Measurements from ENCODE around the gene GIMD1.
"Not testable (repeated sequence)": the region's sequence is repeated elsewhere in the genome, so short reads cannot be mapped to it uniquely, and the experiment has no call there.

GIMD1 gene

DNA sequence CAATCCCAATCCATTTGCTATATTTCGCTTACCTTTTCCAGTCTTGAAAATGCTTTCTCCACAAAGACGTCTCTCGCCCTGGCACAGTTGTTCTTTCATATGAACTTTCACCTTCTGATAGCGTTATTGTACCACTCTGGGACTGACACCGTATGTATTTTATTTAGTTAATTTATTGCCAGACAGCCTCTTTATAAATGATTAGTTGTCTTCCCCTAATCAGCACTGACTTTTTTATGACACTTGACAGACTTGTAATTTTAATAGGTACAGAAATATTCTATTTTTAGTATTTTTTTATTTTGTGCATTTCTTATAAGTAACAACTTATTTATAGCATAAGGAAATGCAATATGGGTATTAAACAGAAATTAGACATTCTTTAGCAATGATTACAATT is at the start of gene GIMD1:
Gene GIMD1 (minus strand): TSS at position 101 of the 400 bp plus-strand sequence. CDS start 1,343 bp downstream, outside the sequence.
- no peak for DNase-seq (ENCODE audit: low spot score)

DNA sequence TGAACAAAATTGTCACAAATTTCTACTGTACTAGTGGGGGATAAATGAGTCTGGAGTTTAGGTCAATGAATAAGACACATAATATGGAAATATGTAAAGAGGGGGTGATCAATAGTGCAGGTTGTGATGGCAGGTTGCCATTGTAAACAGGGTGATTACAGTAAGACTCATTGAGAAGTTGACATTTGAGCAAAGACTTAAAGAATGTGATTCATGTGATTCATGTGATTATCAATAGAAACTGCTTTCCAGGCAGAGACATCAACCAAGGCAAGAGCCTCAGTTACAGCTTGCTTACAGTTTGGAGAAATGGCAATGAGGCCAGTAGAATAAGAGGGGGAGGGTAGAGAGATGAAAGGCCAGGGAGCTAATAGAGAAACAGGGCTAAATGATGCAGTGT is 45.8 kb upstream of the GIMD1 start:
- no peak for DNase-seq (ENCODE audit: low spot score)

DNA sequence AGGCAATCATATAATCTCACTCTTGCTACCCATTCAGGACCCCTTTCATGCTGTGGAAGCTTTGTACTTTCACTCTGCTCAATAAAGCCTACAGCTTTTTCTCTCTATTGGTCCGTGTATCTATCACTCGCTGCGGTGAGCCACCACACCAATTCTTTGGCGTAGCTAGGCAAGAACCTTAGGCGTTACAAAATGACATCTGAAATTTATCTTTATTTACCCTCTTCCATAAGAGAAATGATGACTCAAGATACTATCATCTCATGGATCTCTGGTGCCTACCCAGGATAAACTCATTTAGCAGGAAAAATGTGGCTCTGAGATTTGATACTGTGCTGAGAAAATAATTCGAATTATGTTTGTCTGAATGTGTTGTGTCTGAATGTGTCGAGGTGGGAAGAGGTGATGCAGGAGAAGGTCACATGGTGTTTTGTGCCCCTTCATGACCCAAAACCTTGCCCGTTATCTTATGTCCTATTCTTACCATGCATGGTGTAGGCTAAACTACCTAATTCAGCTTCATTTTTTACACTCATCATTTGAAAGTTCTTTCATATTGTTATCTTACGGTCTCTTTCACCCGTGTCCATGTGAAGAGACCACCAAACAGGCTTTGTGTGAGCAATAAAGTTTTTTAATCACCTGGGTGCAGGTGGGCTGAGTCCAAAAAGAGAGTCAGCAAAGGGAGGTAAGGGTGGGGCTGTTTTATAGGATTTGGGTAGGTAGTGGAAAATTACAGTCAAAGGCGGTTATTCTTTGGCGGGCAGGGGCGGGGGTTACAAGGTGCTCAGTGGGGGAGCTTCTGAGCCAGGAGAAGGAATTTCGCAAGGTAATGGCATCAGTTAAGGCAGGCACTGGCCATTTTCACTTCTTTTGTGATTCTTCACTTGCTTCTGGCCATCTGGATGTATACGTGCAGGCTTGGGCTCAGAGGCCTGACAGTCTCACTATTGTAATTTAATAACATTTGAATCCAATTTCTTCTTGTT is 41.6 kb upstream of the GIMD1 start:
- DNase-seq (ENCODE audit: low spot score) = no peak

DNA sequence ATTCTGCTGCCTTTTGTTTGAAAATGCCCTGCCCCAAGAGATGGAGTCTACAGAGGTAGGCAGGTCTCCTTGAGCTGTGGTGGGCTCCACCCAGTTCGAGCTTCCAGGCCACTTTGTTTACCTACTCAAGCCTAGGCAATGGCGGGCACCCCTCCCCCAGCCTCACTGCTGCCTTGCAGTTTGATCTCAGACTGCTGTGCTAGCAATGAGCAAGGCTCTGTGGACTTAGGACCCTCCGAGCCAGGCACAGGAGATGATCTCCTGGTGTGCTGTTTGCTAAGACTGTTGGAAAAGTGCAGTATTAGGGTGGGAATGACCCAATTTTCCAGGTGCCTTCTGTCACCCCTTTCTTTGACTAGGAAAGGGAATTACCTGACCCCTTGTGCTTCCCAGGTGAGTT is 39.4 kb upstream of the GIMD1 start:
- DNase-seq (ENCODE audit: low spot score) = not testable (repeated sequence)

DNA sequence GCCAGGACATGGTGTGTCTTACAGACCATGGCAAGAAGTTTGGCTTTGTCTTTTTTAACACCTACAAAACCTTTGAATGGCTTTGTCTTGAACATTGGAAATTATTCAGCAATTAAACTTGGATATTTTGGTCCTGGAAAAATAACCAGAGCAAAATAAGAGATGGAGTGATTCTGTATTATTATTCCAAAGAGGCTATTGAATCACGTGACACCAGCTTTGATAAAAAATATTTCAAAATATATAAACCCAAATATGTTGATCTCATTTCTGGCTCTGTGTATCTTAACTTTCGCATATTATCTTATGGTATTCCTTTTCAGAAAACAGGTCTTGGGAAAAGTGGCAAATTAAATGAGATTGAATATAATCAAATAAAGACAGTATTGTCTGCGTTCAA is 32.6 kb upstream of the GIMD1 start:
- no peak for DNase-seq (ENCODE audit: low spot score)

DNA sequence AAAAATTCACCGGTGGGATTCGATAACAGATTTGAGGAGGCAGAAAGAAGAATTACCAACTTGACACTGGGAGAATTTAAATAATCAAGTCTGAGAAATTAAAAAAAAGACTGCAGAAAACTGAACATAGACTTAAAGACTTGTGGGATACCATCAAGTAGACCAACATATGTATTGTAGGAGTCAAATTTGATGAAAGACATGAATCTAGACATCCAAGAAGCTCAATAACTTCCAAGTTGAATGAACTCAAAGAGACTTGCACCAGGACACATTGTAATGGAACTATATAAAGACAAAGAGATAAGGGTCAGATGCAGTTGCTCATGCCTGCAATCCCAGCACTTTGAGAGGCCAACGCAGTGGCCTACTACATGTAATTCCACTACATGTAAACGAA is 30.3 kb upstream of the GIMD1 start:
- not testable (repeated sequence) for DNase-seq (ENCODE audit: low spot score)

DNA sequence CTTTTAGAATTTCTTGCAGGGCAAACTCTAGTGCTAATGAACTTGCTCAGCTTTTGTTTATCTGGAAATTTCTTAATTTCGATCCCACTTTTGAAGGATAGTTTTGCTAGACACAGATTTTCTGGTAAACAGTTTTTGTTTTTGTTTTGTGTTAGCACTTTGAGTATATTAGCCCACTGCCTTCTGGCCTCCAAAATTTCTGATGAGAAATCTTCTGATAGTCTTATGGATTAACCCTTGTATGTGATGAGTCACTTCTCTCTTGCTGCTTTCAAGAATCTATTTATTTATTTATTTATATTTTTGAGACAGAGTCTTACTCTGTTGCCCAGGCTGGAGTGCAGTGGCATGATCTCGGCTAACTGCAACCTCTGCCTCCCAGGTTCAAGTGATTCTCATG is 27.0 kb upstream of the GIMD1 start:
- DNase-seq (ENCODE audit: low spot score) = no peak

DNA sequence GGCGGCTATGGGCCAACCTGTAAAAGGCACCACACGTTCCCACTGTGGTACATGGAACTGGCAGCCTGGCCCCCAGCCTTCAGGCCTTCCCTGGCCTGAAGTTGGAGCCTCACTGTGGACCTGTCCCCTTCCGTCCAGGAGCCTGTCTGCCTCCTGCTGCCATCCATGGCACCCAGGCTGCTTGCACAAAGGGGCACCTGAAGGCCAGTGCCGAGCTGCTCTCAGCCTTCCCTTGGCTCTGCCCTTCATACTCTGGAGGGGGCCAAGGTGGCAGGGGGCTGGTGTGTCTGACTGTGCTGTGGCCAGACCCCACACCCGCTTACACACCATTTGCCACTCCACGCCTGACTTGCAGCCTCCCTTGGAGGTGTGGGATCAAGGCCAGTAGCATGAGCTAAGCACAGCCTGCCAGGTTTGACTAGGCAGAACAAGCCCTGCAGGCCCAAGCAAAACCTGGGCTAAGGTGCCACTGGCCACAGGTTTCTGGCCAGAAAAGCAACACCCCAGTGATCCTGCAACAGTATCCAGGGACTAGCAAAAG is 17.3 kb upstream of the GIMD1 start:
- DNase-seq (ENCODE audit: low spot score) = no peak

DNA sequence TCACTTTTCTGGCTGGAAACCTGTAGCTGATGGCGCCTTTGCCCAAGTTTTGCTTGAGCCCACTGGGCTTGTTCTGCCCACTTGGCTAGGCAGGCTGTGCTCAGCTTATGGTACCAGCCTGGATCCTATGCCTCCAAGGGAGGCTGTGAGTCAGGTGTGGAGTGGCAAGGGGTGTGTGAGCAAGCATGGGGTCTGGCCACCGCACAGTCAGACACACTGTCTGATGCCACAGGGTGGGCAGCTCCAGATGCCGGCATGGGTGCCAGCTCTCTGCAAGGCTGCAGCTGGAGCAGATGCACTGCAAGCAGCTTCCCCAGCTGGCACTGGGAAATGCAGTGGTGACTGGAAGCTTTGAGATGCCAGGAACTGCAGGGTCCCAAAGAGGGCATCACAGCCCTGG is 16.3 kb upstream of the GIMD1 start:
- DNase-seq (ENCODE audit: low spot score) = no peak

DNA sequence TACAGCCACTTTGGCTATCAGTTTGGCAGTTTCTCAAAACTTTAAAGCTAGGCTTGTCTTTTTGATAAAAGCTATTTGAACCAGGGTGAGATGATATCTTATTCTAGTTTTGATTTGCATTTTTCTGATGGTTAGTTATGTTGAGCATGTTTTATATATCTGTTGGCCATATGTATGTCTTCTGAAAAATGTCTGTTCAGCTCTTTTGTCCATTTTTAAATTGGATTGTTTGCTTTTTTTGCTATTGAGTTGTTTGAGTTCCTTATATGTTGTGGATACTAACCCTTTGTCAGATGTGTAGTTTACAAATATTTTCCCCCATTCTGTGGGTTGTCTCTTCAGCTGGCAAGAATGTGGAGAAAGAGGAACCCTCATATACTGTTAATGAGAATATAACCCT is 11.6 kb upstream of the GIMD1 start:
- no peak for DNase-seq (ENCODE audit: low spot score)

DNA sequence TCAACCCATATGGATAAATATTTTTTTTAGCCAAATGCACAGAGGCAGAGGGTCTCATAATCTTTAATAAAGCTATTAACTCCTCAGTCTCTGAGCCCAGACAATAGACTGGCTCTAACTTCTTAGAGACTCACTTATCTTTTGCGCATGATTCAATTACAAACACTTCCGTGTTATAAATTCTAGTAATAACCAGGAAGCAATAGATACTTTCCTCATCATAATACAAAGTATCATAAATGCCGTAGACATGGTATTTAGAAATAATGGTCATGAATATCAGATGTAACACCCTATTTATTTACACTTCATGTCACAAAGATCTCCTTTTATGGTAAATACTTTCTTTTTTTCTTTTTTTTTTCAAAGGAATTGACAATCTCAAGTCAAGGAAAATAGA is 4.4 kb upstream of the GIMD1 start:
- DNase-seq (ENCODE audit: low spot score) = no peak

DNA sequence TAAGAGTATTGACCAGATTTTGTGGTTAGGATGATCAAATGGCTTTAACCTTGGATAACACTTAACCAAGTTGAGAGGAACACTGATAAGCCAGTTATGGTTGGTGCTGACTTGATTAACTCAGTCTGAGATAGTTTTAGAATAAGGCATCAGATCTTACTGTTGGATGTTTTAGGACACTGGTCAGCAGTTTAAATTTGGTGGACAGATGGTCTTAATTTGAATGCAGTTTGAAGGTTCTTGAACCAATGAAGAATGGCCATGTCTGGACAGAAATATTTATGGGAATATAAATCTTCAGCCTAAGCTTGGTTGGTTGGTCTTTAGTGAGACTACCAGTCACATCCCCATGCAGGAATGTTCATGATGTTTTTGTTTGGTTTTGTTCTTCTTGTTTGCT is 2.6 kb upstream of the GIMD1 start:
- DNase-seq (ENCODE audit: low spot score) = no peak

DNA sequence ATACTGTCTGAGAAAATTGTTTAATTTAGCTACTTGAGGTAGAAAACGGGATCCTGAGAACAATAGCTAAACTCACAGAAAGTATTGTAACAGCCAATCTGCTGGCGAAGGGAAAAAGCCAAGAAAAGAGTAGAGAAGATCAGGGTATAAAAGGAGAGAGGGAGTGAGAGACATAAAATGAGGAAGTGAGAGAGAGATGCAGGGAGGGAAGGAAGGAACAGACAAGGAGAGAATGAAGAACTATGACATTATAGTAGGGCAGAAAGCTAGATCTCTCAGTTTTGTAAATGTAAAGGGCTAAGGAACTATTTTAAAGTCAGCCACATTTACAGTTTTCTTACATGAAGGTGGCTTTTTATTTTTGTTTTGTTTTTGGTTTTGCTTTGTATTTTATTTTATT is 1.6 kb upstream of the GIMD1 start:
- DNase-seq (ENCODE audit: low spot score) = no peak

DNA sequence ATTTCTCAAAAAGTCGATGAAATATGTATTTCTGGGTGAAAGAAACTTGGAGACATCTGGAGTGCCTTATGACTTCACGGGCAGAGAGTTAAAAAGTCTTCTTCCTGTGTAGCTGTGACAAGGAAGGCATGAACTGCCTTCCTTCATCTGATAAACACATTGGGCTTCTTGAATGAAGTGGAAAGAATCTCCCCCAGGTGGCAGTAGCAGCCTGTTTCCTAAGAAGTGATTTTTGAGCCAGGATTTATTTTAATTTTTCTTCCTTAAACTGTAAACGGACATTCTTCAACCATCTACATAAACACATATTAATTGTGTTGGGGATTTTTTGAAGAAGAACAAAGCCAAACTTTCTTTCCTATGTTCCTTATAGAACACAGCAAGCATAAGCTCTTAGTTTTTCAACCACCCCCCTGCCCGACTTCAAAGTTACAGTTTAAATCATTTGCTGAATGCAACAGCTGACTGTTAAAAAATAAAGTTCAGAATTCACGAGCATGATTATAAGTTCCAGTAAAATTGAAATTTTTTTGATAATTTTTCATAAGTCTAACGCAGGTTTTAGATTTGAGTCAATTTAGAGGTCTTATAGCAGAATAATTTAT is 980 bp upstream of the GIMD1 start:
- peak; percentile 58 for DNase-seq (ENCODE audit: low spot score)

DNA sequence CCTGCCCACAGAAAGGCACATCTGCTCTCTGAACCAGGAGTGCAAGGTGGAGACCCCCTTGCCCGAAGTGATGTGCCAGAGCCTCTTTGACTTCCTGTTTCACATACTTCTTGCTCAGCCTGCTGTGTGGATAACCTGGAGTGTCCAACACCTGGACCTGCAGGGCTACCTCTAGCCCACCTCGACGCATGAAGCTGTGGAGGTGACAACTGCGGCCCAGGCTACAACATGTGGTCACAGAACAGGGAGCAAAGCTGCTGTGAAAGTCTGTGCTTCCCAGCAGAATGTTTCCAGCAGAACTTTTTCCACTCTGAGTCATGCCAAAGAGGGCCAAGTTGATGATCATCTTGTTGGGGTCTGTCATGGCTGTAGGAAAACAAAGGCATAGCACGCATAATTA is 1.5 kb downstream of the GIMD1 start:
- no peak for DNase-seq (ENCODE audit: low spot score)

DNA sequence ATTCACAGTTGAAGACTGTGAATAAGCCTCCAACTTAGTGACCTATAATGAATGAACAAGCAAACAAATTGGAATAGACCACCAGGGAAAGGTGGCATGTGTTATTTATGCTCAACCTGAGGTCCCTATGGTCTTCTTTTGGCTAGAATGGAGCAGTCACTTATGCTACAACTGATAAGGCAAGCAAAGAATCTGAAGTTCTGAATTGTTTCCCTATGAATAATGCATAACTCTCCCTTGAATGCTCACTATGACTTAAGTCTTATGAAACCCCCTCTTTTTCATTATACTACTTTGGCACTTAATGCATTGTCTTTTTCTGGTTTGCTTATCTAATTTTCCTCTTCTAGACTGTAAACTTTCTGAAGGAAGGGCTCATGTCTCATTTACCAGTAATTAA is 2.6 kb downstream of the GIMD1 start:
- DNase-seq (ENCODE audit: low spot score) = no peak

DNA sequence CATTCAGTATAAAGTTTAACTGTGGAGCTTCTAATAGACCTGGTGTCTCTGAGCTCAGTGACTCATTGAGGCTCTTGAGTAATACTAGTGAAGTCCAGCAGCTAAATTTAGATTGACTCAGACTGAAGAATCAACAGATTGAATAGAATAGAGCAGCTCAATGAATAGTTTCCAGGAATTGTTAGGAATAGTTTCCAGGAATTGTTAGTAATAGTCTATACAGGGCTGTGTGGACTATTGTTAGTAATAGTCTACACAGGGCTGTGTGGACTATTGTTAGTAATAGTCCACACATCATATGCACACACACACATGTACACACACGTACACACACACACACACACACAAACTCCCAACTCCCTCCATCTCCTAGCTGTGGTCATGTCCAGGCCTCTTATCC is 3.0 kb downstream of the GIMD1 start:
- DNase-seq (ENCODE audit: low spot score) = no peak

DNA sequence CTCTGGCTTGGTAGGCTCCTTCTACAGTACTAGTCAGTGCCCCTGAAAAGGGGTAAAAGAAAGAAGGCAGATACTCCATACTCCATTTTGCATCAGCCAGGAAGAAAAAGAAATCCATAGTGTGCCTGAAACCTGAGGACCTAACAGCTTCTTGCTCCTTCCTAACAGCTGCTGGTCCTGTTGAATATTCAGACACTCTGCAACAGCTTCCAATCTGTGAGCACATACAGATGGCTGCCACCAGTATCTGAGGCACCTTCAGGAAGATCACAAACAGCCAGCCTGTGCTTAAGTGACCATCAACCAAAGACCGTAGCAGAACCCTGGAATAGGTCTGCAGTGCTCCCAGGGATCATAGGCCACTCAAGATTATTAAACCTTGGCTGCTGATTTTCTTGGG is 4.3 kb downstream of the GIMD1 start:
- DNase-seq (ENCODE audit: low spot score) = no peak

DNA sequence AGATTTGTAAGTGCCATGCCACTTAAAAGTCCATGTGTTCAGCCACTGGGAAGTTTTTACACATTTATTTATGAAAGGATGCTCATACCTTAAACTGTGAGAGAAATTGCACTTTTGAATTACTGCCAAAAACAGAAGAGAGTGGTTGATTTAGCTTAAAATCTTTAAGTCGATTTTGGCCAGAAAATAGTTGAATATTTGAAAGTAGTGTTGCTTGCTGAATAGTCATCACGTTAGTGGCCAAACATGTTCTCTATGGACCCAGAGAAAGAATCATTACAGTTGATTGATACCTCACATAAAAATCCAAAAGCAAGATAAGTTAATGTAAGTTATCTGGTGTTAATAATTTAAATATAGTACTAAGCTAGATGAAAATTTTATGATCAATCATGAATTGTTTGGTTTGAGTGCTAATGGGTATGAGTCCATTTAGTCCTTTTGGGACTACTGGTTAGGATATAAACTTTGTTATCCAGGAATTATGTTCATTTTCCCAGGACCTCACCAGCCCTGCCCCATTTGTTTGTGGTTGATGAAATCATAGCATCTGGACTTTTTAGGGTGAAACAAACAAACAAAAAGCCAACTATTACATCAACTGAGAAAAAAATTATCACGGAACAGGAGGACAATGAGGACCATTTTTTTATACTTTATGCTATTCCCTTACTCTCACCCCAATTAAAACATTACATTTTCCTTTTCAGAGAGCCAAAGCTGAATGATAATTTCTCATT is 6.3 kb downstream of the GIMD1 start:
- DNase-seq (ENCODE audit: low spot score) = no peak

DNA sequence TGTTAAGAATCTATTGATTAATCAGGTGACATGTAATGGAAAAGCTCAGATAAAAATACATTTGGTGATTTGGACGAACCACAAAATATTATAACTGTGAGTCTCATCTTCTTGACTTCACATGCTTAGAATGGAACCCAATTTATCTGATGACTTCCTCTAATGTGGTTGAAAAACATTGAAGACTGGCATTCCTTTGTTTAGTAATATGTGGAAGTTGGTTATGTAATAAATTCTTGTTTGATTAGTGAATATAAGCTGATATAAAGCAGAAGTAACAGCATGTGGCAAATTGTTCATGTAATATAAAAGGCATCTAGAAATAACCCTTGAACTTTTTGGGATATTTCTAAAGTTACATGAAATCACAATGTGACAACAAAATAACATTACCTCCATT is 9.7 kb downstream of the GIMD1 start:
- no peak for DNase-seq (ENCODE audit: low spot score)

DNA sequence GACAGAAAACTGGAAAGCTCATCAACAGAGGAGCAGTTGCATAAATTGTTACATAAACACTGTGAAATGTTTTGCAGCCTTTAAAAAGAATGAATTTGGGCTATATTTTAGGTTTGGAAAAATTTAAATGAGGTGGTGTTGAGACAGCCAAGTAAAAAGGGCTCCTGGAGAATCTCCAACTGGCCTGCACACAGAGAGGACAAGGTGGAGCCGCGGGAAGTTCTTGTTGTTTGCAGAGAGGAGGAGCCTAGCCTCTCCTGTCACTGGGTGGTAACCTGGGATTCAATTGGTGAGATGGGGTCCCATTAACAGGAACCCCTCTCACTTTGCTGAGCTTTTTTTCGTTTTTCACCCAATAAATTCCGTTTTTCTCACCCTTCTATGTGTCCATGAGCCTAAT is 13.4 kb downstream of the GIMD1 start:
- DNase-seq (ENCODE audit: low spot score) = no peak

DNA sequence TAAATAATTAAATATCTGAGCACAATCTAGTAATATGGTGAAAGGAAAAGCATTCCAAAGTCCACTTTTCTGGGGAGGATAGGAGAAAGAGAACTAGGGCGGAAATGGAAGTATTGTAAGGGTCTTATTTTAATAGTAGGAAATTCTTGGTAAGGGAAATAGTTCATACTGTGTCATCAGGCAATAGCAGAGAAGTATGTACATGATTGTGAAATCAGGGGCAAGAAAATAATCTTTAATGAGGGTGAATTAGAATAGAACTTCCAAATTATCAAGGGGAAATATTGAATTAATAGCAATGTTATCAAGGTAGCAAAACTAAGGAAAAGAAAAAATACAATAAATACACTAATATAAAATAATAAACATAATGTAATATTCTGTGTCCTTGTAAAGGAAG is 14.8 kb downstream of the GIMD1 start:
- no peak for DNase-seq (ENCODE audit: low spot score)

DNA sequence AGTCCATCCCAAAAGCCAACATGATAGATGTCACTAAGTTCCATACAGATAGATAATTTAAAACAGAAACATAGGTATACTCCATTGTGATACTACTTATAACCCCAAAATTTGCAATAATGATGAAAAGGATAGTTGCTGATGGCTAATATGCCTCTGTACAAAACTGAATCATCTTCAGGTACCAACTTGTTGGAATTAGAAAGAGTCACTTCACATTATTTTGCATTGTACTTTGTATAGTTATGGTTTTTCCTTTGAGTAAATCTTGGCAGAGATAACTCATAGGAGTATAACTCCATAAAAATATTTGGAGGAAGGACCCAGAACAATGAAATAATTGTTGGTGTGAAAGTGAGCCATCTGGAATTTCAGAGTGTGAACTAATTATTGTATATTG is 17.6 kb downstream of the GIMD1 start:
- DNase-seq (ENCODE audit: low spot score) = no peak
